ENCODE measurements around the gene KRT81. TPM values are rescaled to one million over a fixed set of nuclear protein-coding genes. Genes with fewer than 3 reads are reported as not detected.

Gene KRT81
- total RNA-seq, 1 experiment from 2014 or later = 0.70 TPM

DNA sequence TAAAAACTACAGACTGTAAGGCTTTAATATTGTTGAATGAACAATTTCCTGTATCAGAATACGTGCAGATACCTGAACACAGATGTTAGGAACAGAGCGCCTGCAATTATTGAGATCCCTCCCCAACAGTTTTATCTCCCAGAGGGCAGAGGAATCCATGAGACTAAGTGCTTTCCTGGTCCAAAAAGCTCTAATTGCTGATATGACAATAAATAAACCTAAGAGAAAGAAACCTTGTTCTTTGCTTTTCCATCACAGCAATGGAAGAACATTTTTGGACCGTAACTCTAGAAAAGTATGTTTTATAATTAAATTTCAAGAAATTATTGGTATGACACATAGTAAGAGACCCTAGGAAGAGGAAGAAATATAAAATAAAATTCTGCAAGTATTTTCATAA, 42.9 kb upstream of the KRT81 start:
- H3K4me1 Mint-ChIP-seq = peaks cover 7% of the 10 kb centered on the region
- TF ChIP-seq ESRRA (CRISPR knock-in tag; IDR thresholded peaks at IDR 0.05; ENCODE audit: borderline replicate concordance) = no peak
- no peak for TF ChIP-seq ZNF671 (CRISPR knock-in tag; IDR thresholded peaks at IDR 0.05)
- POLR2A ChIA-PET = no interaction called here
- CTCF ChIA-PET = interaction anchor here (1.1 to 1.5 kb wide), 3 partner anchors 26 to 55 kb away, joined by 3 to 4 read pairs (median 4); no protein-coding TSS in a partner anchor
- H3K27ac Mint-ChIP-seq = no peak overlapping the region
- no peaks in the 10 kb centered on the region for H3K36me3 Mint-ChIP-seq
- H3K4me3 Mint-ChIP-seq = no peak overlapping the region
- H3K9me3 Mint-ChIP-seq = no peaks in the 10 kb centered on the region; the same call in 1 of the 2 replicates
- H3K27me3 Mint-ChIP-seq (ENCODE audit: low read depth) = no peaks in the 10 kb centered on the region; the same call in 1 of the 2 replicates
- DNase-seq (ENCODE audit: low spot score) (no peak), ATAC-seq (no peak)

DNA sequence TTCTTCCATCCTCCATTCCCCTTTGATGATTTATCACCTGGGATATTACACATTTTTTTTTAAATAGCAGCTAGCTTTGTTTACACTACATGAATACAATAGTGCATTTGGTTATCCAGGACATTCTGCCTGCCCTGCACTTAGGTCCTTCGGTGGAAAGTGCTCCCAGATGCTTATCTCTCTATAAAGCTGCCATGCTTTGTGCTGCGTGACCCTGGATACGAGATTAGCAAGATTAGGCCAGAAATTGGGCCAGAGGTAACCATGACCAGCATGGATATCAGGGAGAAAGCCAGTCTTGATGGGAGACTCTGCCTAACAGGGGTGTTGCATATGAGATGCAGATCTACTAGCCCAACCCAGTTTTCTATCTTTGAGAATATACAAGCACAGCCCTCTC, 42.0 kb upstream of the KRT81 start:
- Mint-ChIP-seq H3K4me3 (no peak overlapping the region), H3K4me1 (peaks cover 7% of the 10 kb centered on the region), H3K36me3 (no peaks in the 10 kb centered on the region), H3K9me3 (no peaks in the 10 kb centered on the region; the same call in 1 of the 2 replicates), H3K27ac (no peak overlapping the region), H3K27me3 (ENCODE audit: low read depth) (no peaks in the 10 kb centered on the region; the same call in 1 of the 2 replicates)
- TF ChIP-seq ZNF317 (CRISPR knock-in tag; IDR thresholded peaks at IDR 0.05; ENCODE audit: borderline replicate concordance, low read depth) (no peak), NR3C1 (CRISPR knock-in tag; conservative IDR thresholded peaks at IDR 0.05; ENCODE audit: low read depth) (no peak), ZNF263 (CRISPR knock-in tag; IDR thresholded peaks at IDR 0.05; ENCODE audit: low read depth) (no peak)
- CTCF ChIA-PET = no interaction called here
- POLR2A ChIA-PET = no interaction called here
- ATAC-seq (no peak), DNase-seq (ENCODE audit: low spot score) (no peak)

DNA sequence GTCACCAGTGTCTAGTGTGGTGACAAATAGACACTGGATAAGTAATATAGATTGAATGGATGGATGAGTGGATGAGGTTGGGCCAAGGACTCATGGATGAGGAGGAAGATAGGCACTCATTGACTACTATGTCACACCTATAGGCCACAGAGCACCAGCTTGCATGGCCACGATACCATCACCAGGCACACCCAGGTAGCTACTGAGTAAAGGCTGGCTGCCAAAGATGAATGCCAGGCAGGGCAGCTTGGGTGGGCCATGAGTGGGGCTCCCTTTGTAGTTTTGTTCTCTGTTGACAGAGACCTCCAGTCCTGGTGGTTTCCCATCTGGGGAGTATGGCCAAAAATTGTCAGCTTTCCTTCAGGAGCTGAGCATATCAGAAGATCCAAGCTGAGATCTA, 41.0 kb upstream of the KRT81 start:
- Mint-ChIP-seq H3K4me1 (peaks cover 7% of the 10 kb centered on the region), H3K4me3 (no peak overlapping the region), H3K9me3 (no peaks in the 10 kb centered on the region; the same call in 1 of the 2 replicates), H3K27me3 (ENCODE audit: low read depth) (no peaks in the 10 kb centered on the region; the same call in 1 of the 2 replicates), H3K27ac (no peak overlapping the region), H3K36me3 (no peaks in the 10 kb centered on the region)
- CTCF ChIA-PET = interaction anchor here (0.5 to 0.7 kb wide), 2 partner anchors 63 to 472 kb away, joined by 3 read pairs; no protein-coding TSS in a partner anchor
- no peak for TF ChIP-seq ESRRA (CRISPR knock-in tag; IDR thresholded peaks at IDR 0.05; ENCODE audit: borderline replicate concordance)
- TF ChIP-seq, protein P1, sequence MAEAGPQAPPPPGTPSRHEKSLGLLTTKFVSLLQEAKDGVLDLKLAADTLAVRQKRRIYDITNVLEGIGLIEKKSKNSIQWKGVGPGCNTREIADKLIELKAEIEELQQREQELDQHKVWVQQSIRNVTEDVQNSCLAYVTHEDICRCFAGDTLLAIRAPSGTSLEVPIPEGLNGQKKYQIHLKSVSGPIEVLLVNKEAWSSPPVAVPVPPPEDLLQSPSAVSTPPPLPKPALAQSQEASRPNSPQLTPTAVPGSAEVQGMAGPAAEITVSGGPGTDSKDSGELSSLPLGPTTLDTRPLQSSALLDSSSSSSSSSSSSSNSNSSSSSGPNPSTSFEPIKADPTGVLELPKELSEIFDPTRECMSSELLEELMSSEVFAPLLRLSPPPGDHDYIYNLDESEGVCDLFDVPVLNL (CRISPR knock-in tag; IDR thresholded peaks at IDR 0.05; ENCODE audit: borderline replicate concordance, low read depth) = no peak
- ATAC-seq (no peak), DNase-seq (ENCODE audit: low spot score) (no peak)
- POLR2A ChIA-PET = no interaction called here

DNA sequence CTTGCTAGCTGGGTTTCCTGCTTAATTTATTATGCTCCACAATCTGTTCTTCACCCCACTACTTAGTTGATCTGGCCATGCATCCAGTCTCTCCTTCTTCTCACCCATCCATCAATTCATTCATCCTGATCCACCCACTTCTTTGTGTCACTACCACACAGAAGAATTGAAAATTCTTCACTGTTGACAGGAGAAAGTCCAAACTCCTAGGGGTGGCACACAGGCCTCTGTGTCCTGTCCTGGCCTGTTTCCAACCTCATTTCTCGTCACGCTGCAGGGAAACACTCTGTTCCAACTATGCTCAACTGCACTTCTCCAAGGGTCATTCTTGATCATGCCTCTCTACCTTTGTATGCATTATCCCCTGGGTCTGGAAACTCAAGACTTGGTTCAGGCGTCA, 40.5 kb upstream of the KRT81 start:
- no peak for ATAC-seq
- no peak overlapping the region for H3K4me3 Mint-ChIP-seq
- DNase-seq (ENCODE audit: low spot score) = no peak
- H3K27ac Mint-ChIP-seq = no peak overlapping the region
- H3K27me3 Mint-ChIP-seq (ENCODE audit: low read depth) = no peaks in the 10 kb centered on the region; the same call in 1 of the 2 replicates
- POLR2A ChIA-PET = no interaction called here
- H3K36me3 Mint-ChIP-seq = no peaks in the 10 kb centered on the region
- no peaks in the 10 kb centered on the region; the same call in 1 of the 2 replicates for H3K9me3 Mint-ChIP-seq
- H3K4me1 Mint-ChIP-seq = peaks cover 11% of the 10 kb centered on the region
- CTCF ChIA-PET = interaction anchor here (0.8 to 1.6 kb wide), 4 partner anchors 12 to 119 kb away, joined by 3 to 6 read pairs (median 4); no protein-coding TSS in a partner anchor
- TF ChIP-seq TCF7 (CRISPR knock-in tag; IDR thresholded peaks at IDR 0.05; ENCODE audit: low read depth) = no peak
- TF ChIP-seq, protein P2, sequence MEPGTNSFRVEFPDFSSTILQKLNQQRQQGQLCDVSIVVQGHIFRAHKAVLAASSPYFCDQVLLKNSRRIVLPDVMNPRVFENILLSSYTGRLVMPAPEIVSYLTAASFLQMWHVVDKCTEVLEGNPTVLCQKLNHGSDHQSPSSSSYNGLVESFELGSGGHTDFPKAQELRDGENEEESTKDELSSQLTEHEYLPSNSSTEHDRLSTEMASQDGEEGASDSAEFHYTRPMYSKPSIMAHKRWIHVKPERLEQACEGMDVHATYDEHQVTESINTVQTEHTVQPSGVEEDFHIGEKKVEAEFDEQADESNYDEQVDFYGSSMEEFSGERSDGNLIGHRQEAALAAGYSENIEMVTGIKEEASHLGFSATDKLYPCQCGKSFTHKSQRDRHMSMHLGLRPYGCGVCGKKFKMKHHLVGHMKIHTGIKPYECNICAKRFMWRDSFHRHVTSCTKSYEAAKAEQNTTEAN (CRISPR knock-in tag; IDR thresholded peaks at IDR 0.05) = no peak
- no peak for TF ChIP-seq ELF4 (CRISPR knock-in tag; IDR thresholded peaks at IDR 0.05; ENCODE audit: low read depth)
- no peak for TF ChIP-seq RELA (CRISPR knock-in tag; IDR thresholded peaks at IDR 0.05; ENCODE audit: borderline replicate concordance)
- TF ChIP-seq, protein P1 (CRISPR knock-in tag; IDR thresholded peaks at IDR 0.05; ENCODE audit: borderline replicate concordance, low read depth) = no peak
- TF ChIP-seq ZNF416 (CRISPR knock-in tag; IDR thresholded peaks at IDR 0.05) = no peak
- no peak for TF ChIP-seq ZNF121 (CRISPR knock-in tag; IDR thresholded peaks at IDR 0.05)
- TF ChIP-seq CBFB (CRISPR knock-in tag; IDR thresholded peaks at IDR 0.05; ENCODE audit: low read depth) = no peak
- TF ChIP-seq NR2C2 (CRISPR knock-in tag; IDR thresholded peaks at IDR 0.05) = no peak
- TF ChIP-seq, protein P3, sequence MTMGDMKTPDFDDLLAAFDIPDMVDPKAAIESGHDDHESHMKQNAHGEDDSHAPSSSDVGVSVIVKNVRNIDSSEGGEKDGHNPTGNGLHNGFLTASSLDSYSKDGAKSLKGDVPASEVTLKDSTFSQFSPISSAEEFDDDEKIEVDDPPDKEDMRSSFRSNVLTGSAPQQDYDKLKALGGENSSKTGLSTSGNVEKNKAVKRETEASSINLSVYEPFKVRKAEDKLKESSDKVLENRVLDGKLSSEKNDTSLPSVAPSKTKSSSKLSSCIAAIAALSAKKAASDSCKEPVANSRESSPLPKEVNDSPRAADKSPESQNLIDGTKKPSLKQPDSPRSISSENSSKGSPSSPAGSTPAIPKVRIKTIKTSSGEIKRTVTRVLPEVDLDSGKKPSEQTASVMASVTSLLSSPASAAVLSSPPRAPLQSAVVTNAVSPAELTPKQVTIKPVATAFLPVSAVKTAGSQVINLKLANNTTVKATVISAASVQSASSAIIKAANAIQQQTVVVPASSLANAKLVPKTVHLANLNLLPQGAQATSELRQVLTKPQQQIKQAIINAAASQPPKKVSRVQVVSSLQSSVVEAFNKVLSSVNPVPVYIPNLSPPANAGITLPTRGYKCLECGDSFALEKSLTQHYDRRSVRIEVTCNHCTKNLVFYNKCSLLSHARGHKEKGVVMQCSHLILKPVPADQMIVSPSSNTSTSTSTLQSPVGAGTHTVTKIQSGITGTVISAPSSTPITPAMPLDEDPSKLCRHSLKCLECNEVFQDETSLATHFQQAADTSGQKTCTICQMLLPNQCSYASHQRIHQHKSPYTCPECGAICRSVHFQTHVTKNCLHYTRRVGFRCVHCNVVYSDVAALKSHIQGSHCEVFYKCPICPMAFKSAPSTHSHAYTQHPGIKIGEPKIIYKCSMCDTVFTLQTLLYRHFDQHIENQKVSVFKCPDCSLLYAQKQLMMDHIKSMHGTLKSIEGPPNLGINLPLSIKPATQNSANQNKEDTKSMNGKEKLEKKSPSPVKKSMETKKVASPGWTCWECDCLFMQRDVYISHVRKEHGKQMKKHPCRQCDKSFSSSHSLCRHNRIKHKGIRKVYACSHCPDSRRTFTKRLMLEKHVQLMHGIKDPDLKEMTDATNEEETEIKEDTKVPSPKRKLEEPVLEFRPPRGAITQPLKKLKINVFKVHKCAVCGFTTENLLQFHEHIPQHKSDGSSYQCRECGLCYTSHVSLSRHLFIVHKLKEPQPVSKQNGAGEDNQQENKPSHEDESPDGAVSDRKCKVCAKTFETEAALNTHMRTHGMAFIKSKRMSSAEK (CRISPR knock-in tag; IDR thresholded peaks at IDR 0.05; ENCODE audit: borderline replicate concordance) = no peak
- no peak for TF ChIP-seq FOXP1 (CRISPR knock-in tag; IDR thresholded peaks at IDR 0.05; ENCODE audit: borderline replicate concordance)
- no peak for TF ChIP-seq NR1H2 (CRISPR knock-in tag; IDR thresholded peaks at IDR 0.05)
- TF ChIP-seq, protein P4, sequence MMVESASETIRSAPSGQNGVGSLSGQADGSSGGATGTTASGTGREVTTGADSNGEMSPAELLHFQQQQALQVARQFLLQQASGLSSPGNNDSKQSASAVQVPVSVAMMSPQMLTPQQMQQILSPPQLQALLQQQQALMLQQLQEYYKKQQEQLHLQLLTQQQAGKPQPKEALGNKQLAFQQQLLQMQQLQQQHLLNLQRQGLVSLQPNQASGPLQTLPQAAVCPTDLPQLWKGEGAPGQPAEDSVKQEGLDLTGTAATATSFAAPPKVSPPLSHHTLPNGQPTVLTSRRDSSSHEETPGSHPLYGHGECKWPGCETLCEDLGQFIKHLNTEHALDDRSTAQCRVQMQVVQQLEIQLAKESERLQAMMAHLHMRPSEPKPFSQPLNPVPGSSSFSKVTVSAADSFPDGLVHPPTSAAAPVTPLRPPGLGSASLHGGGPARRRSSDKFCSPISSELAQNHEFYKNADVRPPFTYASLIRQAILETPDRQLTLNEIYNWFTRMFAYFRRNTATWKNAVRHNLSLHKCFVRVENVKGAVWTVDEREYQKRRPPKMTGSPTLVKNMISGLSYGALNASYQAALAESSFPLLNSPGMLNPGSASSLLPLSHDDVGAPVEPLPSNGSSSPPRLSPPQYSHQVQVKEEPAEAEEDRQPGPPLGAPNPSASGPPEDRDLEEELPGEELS (CRISPR knock-in tag; IDR thresholded peaks at IDR 0.05) = no peak
- no peak for TF ChIP-seq TP53 (CRISPR knock-in tag; IDR thresholded peaks at IDR 0.05)

All from WTC11 (cell line).